DOHH2 (cell line): ENCODE measurements around the gene TLK1.

Experiments
- H3F3A ChIP-seq: fragments of 200-600 bp; sonication (generic), shearing (Covaris generic); 2 replicates; pipeline ENCODE4 v1.6.0; 2016; ENCODE audit warnings: antibody characterized with exemption, mild to moderate bottlenecking; ENCODE audit not compliant: control insufficient read depth, insufficient read depth
- H3K27ac ChIP-seq: fragments of 200-600 bp; sonication (generic); 2 replicates; pipeline ENCODE4 v1.5.1; 2014; ENCODE audit warnings: low read depth, mild to moderate bottlenecking, low read length, moderate library complexity
- H3K27me3 ChIP-seq: fragments of 200-600 bp; sonication (generic); 2 replicates; pipeline ENCODE4 v1.6.1; 2014; ENCODE audit warnings: mild to moderate bottlenecking, low read length, mixed read lengths; ENCODE audit not compliant: control insufficient read depth
- H3K36me3 ChIP-seq: fragments of 200-600 bp; sonication (generic); 2 replicates; pipeline ENCODE4 v1.6.1; 2014; ENCODE audit warnings: mild to moderate bottlenecking, low read length, moderate library complexity, mixed read lengths; ENCODE audit not compliant: control insufficient read depth
- H3K4me1 ChIP-seq: fragments of 200-600 bp; sonication (generic); 2 replicates; pipeline ENCODE4 v1.6.1; 2014; ENCODE audit warnings: mild to moderate bottlenecking, low read length, mixed read lengths; ENCODE audit not compliant: control insufficient read depth
- H3K4me2 ChIP-seq: fragments of 200-600 bp; sonication (generic); 2 replicates; pipeline ENCODE4 v1.6.0; 2014; ENCODE audit warnings: mild to moderate bottlenecking, low read length, moderate library complexity
- H3K4me3 ChIP-seq: fragments of 200-600 bp; sonication (generic); 2 replicates; pipeline ENCODE4 v1.5.1; 2014; ENCODE audit warnings: mild to moderate bottlenecking, low read length, mixed read lengths
- H3K79me2 ChIP-seq: fragments of 200-600 bp; sonication (generic); 2 replicates; pipeline ENCODE4 v1.6.1; 2014; ENCODE audit warnings: mild to moderate bottlenecking, low read length, mixed read lengths; ENCODE audit not compliant: control insufficient read depth
- H3K9me2 ChIP-seq: fragments of 200-600 bp; sonication (generic); replicated peaks from 2 replicates; pipeline ENCODE4 v1.6.1; 2014; ENCODE audit warnings: mild to moderate bottlenecking, low read length, mixed read lengths; ENCODE audit not compliant: control insufficient read depth
- H3K9me3 ChIP-seq: fragments of 200-600 bp; sonication (generic); 2 replicates; pipeline ENCODE4 v1.6.1; 2014; ENCODE audit warnings: antibody characterized with exemption, low read length, mixed read lengths; ENCODE audit not compliant: control insufficient read depth, insufficient read depth
- H4K20me1 ChIP-seq: fragments of 200-600 bp; sonication (generic); 2 replicates; pipeline ENCODE4 v1.6.0; 2014; ENCODE audit warnings: low read depth, mild to moderate bottlenecking, antibody characterized with exemption, low read length, moderate library complexity; ENCODE audit not compliant: control insufficient read depth, insufficient read depth
- EZH2phosphoT487 ChIP-seq: fragments of 200-600 bp; sonication (generic); IDR thresholded peaks from 2 replicates; pipeline ENCODE4 v1.6.1; 2017; ENCODE audit warnings: borderline replicate concordance, mild to moderate bottlenecking, antibody characterized with exemption, low read length, moderate library complexity, mixed read lengths
- TF ChIP-seq, protein P1 (sequence below): fragments of 200-600 bp; sonication (generic); IDR thresholded peaks from one replicate; pipeline ENCODE4 v1.5.1; 2014; ENCODE audit warnings: antibody characterized with exemption, mild to moderate bottlenecking, low read depth, low read length; ENCODE audit not compliant: poor library complexity, severe bottlenecking

Gene TLK1

DNA sequence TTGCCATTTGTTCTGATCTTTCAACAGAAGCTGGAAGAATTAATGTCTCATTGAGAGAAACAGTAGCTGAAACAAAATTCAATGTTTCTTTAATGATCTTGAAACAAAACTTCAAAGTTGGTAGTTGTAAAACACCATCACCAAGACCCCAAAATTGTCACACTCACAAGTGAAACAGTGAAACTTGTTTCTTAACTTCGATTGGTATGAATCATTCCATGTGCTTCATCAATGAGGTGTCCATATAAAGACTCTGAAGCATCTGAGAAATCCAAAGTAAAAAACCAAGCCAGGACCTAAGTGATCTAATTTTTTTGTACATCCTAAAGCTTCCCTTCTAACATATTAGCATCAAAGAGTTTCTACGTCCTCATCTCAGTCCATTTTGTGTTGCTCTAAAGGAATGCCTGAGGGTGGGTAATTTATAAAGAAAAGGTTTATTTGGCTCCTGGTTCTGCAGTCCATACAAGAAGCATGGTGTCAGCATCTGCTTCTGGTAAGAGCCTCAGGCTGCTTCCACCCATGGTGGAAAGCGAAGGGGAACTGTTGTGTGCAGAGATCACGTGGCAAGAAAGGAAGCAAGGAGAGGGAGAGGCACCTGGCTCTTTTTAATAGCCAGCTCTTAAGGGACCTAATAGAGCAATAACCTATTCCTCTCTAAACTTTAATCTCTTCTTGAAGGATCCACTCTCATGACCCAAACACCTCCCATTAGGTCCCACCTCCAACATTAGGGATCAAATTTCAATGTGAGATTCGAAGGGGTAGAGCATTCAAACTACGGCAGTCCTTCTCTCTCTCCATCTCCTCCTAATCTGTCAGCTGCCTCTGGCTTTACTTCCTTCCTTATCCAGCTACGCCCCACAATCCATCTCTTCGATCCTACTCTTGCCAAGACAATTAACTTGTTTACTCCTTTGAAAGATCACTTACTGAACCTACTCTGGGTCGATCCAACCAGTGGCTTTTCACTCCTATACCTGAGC, 20.7 kb upstream of the TLK1 start:
- Histone ChIP-seq H3K79me2 (no peaks in the 10 kb centered on the region), H3K4me2 (no peak overlapping the region), H3K9me3 (no peaks in the 10 kb centered on the region), H4K20me1 (no peaks in the 10 kb centered on the region), H3K36me3 (no peaks in the 10 kb centered on the region), H3K4me1 (no peaks in the 10 kb centered on the region), H3K4me3 (no peak overlapping the region), H3K9me2 (no peaks in the 10 kb centered on the region), H3F3A (no peaks in the 10 kb centered on the region), H3K27me3 (no peaks in the 10 kb centered on the region), H3K27ac (no peak overlapping the region)
- TF ChIP-seq EZH2phosphoT487, result no peak
- TF ChIP-seq, protein P1, sequence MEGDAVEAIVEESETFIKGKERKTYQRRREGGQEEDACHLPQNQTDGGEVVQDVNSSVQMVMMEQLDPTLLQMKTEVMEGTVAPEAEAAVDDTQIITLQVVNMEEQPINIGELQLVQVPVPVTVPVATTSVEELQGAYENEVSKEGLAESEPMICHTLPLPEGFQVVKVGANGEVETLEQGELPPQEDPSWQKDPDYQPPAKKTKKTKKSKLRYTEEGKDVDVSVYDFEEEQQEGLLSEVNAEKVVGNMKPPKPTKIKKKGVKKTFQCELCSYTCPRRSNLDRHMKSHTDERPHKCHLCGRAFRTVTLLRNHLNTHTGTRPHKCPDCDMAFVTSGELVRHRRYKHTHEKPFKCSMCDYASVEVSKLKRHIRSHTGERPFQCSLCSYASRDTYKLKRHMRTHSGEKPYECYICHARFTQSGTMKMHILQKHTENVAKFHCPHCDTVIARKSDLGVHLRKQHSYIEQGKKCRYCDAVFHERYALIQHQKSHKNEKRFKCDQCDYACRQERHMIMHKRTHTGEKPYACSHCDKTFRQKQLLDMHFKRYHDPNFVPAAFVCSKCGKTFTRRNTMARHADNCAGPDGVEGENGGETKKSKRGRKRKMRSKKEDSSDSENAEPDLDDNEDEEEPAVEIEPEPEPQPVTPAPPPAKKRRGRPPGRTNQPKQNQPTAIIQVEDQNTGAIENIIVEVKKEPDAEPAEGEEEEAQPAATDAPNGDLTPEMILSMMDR, result no peak

DNA sequence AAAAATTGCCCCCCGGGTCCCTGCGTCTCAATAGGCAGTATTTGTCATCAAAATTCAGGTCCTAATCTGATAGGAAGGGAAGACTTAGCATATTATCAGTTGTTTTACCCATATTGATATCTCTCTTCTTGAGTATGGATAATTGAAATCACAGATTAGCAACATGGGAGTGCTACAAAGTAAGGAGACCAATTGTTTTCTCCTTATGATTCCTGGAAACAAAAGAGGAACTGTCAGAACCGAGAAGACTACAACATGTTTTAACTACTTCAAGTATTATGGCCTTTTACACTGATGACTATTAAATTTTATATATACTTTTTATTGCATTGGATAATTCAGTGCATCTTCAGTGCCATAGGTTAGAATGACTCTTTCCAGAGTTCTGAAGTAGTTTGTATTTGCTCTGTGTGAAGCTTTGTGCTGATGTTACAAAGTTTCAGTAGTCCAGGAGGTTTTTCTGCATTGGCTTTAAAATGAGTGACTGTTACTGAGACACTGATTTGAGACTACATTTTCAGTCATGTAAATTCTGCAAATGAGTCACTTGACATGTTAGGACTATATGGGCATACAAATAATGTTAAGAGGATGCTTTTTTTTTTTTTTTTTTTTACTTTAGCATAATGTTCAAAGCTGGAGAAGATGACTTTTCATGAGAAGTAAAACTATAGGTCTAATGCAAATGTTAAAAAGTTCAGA, 19.7 kb upstream of the TLK1 start:
- Histone ChIP-seq H3K4me3 (no peak overlapping the region), H3K9me3 (no peaks in the 10 kb centered on the region), H3K36me3 (no peaks in the 10 kb centered on the region), H3K4me2 (no peak overlapping the region), H3K9me2 (no peaks in the 10 kb centered on the region), H3K27ac (no peak overlapping the region), H4K20me1 (no peaks in the 10 kb centered on the region), H3F3A (no peaks in the 10 kb centered on the region), H3K79me2 (no peaks in the 10 kb centered on the region), H3K4me1 (no peaks in the 10 kb centered on the region), H3K27me3 (no peaks in the 10 kb centered on the region)
- TF ChIP-seq EZH2phosphoT487, result no peak
- TF ChIP-seq, protein P1, result no peak

DNA sequence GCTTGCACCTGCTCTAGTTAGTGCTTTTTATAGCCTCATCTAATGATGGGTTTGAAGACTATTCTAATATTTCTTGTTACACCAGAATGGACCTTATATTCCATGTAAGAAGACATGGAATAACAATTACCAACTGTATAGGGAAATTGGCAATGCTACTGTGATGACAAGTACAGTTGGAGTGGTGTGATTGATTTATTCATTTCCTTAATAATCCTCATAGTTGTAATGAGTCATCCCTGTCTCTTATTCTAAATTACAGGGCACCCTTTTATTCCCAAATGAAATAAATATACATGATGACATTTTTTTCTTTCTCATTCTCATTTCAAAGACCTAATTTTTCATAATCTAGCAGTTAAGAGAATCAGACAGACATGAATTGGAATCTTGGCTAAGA, 18.3 kb upstream of the TLK1 start:
- Histone ChIP-seq H3K9me2 (no peaks in the 10 kb centered on the region), H3K27ac (no peak overlapping the region), H3K79me2 (no peaks in the 10 kb centered on the region), H3K4me3 (no peak overlapping the region), H3K27me3 (no peaks in the 10 kb centered on the region), H3K4me2 (no peak overlapping the region), H3K36me3 (no peaks in the 10 kb centered on the region), H3K4me1 (no peaks in the 10 kb centered on the region), H4K20me1 (no peaks in the 10 kb centered on the region), H3K9me3 (no peaks in the 10 kb centered on the region), H3F3A (no peaks in the 10 kb centered on the region)
- TF ChIP-seq, protein P1, result no peak
- TF ChIP-seq EZH2phosphoT487, result no peak
